RWPE2 (cell line): ENCODE measurements around the gene PSMA4.
"Not testable (repeated sequence)": the region's sequence is repeated elsewhere in the genome, so short reads cannot be mapped to it uniquely, and the experiment has no call there.

Source experiments
- ATAC-seq: fragments of 200-7000 bp; cut with Tn5 transposase; 3 replicates; pipeline ENCODE4 v1.9.1; 2021; ENCODE audit warnings: low read depth
- DNase-seq: peaks from one replicate; pipeline ENCODE4 v3.0.0-alpha.2; 2020; ENCODE audit warnings: low spot score
- H3K27ac ChIP-seq: fragments of 450-650 bp; 2 replicates; pipeline ENCODE4 v1.5.1; 2017; ENCODE audit warnings: mild to moderate bottlenecking; ENCODE audit not compliant: poor library complexity, severe bottlenecking
- H3K27me3 ChIP-seq: fragments of 250-450 bp; sonication (Bioruptor Pico); 2 replicates; pipeline ENCODE4 v1.5.1; 2021; ENCODE audit warnings: mild to moderate bottlenecking, moderate library complexity; ENCODE audit not compliant: insufficient read depth, poor library complexity, severe bottlenecking
- H3K36me3 ChIP-seq: fragments of 250-450 bp; sonication (Bioruptor Pico); 2 replicates; pipeline ENCODE4 v1.5.1; 2020; ENCODE audit warnings: low read depth, mild to moderate bottlenecking, moderate library complexity
- H3K4me1 ChIP-seq: fragments of 250-450 bp; sonication (Bioruptor Pico); 2 replicates; pipeline ENCODE4 v1.5.1; 2021; ENCODE audit warnings: mild to moderate bottlenecking, moderate library complexity; ENCODE audit not compliant: insufficient read depth, poor library complexity, severe bottlenecking
- H3K4me3 ChIP-seq: fragments of 250-450 bp; sonication (Bioruptor Pico); 2 replicates; pipeline ENCODE4 v1.5.1; 2021; ENCODE audit warnings: mild to moderate bottlenecking, moderate library complexity; ENCODE audit not compliant: severe bottlenecking
- H3K9me3 ChIP-seq: fragments of 250-450 bp; sonication (Bioruptor Pico); 2 replicates; pipeline ENCODE4 v1.5.1; 2021; ENCODE audit warnings: mild to moderate bottlenecking, moderate library complexity; ENCODE audit not compliant: severe bottlenecking
- CTCF ChIP-seq: fragments of 450-650 bp; IDR thresholded peaks from one replicate; pipeline ENCODE4 v1.5.1; 2017; ENCODE audit warnings: mild to moderate bottlenecking, moderate library complexity; ENCODE audit not compliant: poor library complexity, severe bottlenecking

Gene PSMA4

GRCh38 chr15:78550194-78550593 is 9.9 kb downstream of the PSMA4 start:
- DNase-seq (no peak), ATAC-seq (no peak)
- peaks cover 53% of the 10 kb centered on the region for H3K36me3 ChIP-seq
- H3K27me3 ChIP-seq = no peaks in the 10 kb centered on the region
- H3K9me3 ChIP-seq = no peaks in the 10 kb centered on the region
- no peak for TF ChIP-seq CTCF
- no peak overlapping the region for H3K27ac ChIP-seq
- no peaks in the 10 kb centered on the region for H3K4me1 ChIP-seq
- H3K4me3 ChIP-seq = no peak overlapping the region

- ATAC-seq = no peak
- peaks cover 47% of the 10 kb centered on the region for H3K36me3 ChIP-seq
- no peak for DNase-seq
- TF ChIP-seq CTCF = no peak
- H3K9me3 ChIP-seq = no peaks in the 10 kb centered on the region
- no peaks in the 10 kb centered on the region for H3K4me1 ChIP-seq
- no peak overlapping the region for H3K4me3 ChIP-seq
- H3K27ac ChIP-seq = no peak overlapping the region
- H3K27me3 ChIP-seq = no peaks in the 10 kb centered on the region
Measured at GRCh38 chr15:78550815-78551214, 10.6 kb downstream of the PSMA4 start.

GRCh38 chr15:78551902-78552301 is 11.7 kb downstream of the PSMA4 start:
- Histone ChIP-seq H3K27ac (no peak overlapping the region), H3K36me3 (peaks cover 36% of the 10 kb centered on the region), H3K27me3 (no peaks in the 10 kb centered on the region), H3K4me3 (no peak overlapping the region), H3K4me1 (no peaks in the 10 kb centered on the region), H3K9me3 (no peaks in the 10 kb centered on the region)
- DNase-seq (no peak), ATAC-seq (no peak)
- TF ChIP-seq CTCF = no peak

GRCh38 chr15:78552597-78552996 is 12.4 kb downstream of the PSMA4 start:
- Histone ChIP-seq H3K9me3 (no peaks in the 10 kb centered on the region), H3K27me3 (no peaks in the 10 kb centered on the region), H3K4me1 (no peaks in the 10 kb centered on the region), H3K36me3 (peaks cover 29% of the 10 kb centered on the region), H3K4me3 (no peak overlapping the region), H3K27ac (no peak overlapping the region)
- no peak for DNase-seq
- 0 out of 3 replicates have a peak, but pooled peaks have one; percentile 15 for ATAC-seq
- TF ChIP-seq CTCF = no peak

- H3K27me3 ChIP-seq, ATAC-seq, H3K36me3 ChIP-seq, H3K4me1 ChIP-seq, H3K27ac ChIP-seq, H3K4me3 ChIP-seq, H3K9me3 ChIP-seq, DNase-seq: not testable (repeated sequence)
Measured at GRCh38 chr15:78560201-78560600, 20.0 kb downstream of the PSMA4 start.
